HG03064 (cell line): ENCODE measurements around the gene SLC25A25.
"Not testable (repeated sequence)": the region's sequence is repeated elsewhere in the genome, so short reads cannot be mapped to it uniquely, and the experiment has no call there.

ENCODE experiments used
- ATAC-seq: cut with Tn5 transposase; IDR thresholded peaks from one replicate; pipeline ENCODE4 v1.9.1; 2021; ENCODE audit warnings: low read depth; ENCODE audit not compliant: unreplicated experiment

Gene SLC25A25

DNA sequence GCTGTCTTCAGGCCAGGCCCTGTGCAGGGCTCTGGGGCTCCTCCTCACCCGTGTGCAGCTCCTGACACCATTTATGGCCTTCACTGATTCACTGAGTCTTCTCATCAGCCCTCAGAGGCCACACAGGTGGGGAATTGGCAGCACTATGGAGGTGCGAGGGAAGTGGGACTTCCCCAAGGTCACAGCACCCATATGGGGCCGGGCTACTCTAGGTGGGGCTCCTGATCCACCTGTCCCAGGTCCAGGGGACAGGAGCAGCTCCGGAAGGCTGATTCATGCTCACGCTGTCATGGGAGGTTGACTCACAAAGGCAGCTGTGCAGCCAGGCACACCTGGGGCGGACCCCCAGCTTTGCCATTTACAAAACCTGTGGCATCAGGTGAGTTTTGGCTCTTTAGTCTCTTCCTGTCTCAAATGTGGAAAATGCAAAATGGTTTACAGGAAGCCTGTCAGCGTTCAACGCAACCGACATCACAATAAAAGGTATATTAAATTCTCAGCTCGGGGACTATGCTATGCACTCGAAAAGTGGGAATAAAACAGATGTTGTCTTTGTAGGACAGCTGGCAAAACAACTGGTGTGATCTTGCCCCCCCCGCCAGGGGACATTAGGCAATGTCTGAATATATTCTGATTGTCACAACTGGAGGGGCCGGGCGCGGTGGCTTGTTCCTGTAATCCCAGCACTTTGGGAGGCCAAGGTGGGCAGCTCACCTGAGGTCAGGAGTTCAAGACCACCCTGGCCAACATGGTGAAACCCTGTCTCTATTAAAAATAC is 15.9 kb upstream of the SLC25A25 start:
- no peak for ATAC-seq

DNA sequence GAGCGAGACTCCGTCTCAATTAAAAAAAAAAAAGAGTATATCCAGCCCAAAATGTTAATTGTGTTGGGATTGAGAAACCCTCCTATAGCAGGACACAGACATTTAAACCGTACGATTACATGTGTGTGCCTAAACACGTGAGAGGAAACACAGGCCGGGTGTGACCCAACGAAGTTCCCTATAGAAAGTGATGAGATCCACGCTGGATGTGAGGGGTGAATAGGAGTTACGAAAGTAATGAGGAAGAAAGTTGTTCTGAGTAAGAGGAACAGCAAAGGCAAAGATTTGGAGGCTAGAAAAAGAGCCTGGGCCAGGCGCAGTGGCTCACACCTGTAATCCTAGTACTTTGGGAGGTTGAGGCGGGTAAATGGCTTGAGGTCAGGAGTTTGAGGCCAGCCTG is 14.5 kb upstream of the SLC25A25 start:
- no peak for ATAC-seq

DNA sequence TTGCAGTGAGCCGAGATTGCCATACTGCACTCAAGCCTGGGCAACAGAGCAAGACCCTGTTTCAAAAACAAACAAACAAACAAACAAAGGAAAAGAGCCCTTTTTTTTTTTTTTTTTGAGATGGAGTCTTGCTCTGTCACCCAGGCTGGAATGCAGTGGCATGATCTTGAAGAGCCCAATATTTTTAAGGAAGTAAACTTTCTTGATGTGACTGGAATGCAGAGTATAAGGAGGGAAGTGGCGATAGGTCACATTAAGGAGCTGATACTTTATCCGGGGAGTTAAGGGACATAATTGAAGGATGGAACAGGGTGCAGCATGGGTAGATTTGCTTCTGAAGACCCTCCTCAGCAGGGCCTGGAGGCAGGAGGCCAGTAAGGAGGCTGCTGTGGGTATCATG is 13.9 kb upstream of the SLC25A25 start:
- ATAC-seq: no peak

DNA sequence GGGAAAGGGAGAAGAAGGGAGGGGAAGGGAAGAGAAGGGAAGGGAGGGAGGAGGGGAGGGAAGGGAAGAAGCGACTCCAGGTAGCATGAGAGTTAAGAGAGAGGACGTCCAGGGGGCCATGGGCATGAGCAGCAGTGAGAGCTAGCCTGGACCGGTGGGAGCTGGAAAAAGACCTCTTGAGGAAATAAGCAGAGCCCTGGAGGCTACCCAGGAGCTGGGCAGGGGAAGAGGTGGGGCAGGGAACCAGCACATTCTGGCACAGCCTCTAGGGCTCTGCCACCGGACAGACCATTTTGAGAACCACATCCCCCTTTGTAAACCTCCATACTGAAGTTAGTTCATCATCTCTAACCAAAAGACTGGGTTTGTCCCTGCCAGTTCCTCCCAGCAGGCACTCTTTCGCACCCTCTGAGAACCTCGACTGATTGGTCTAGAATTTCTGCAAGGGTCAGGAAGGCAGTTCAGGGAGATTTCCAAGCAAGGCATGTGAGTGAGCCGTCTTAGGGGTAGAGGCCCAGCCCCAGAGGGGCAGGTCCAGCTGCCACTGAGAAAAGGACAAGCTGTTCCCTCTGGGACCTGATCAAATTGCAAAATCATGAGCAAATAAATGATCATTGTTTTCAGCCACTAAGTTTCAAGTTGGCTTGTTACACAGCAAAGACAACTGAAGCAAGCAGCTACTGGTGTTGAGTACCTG is 12.5 kb upstream of the SLC25A25 start:
- no peak for ATAC-seq

DNA sequence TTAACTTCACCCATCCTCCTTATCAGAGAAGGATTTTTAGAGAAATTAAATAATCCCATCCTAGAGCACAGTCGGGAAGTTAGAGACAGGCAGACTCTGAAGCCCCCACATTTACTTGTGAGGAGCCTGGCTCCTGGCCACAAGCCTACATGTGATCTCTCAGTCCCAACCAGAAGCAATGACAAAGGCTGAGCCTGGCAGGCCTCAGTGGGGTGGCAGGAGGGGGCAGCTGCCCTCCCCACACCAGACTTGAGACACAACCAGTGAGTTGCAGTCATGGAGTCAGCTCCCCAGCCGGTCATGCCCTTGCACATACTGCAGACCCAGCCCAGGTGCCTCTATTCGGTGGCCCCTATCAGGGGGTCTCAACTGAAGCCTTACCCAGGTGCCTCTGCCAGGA is 11.9 kb upstream of the SLC25A25 start:
- ATAC-seq: no peak

DNA sequence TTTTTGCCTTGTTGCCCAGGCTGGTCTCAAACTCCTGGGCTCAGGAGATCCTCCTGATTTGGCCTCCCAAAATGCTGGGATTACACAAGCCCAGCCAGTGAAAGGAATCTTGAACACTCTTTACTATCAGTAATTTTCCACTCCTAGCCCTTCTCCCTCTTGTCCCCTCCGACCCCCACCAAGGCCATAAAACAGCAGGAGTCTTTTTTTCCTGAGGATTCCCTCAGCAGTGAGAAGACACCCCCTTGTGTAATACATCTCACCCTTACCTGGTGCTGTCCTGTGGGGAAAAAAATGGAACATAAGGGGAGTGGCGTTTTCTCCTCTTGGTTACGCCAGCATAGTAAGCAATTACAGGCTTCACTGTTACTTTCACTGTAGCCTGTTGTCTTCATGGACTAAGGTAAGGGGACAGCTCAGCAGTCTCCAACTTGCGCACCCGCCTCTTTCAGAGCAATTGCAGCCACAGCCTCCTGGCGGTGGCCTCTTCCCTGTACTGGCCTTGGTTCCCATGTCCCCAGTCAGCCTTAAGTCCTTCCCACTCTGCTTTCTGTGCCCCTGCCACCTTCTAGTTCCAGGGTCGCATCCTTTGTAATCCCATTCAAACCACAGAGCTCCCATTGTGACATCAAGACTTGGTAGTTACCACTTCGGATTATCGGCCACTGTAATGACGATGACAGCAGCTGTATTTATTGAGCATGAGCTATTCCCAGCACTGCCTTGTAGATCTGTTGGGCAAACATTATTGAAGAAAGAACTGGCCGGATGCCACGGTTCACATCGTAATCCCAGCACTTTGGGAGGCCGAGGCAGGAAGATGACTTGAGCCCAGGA is 10.9 kb upstream of the SLC25A25 start:
- no peak for ATAC-seq

DNA sequence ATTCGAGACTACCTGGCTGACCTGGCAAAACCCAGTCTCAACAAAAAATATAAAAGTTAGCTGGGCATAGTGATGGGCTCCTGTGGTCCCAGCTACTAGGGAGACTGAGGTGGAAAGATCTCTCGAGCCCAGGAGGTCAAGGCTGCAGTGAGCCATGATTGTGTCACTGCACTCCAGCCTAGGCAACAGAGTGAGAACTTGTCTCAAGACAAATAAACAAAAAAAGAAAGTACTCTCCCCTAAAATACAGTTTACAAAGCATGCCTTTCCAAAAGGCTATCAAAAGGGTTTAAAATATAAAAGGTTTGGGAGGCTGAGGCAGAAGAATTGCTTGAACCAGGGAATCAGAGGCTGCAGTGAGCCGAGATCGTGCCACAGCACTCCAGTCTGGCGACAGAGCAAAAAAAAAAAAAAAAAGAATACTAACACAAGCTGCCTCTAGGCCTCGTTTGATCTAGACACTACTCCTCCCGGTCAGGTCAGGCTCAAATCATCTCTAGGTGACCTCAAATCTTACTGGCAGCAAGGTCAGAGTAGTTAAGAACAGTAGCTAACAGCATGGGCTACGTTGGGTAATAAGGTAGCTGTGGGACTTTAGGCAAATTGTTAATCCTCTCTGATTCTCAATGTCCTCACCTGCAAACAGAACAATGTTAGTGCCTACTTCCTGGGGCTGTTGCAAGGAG is 10.2 kb upstream of the SLC25A25 start:
- ATAC-seq: no peak

DNA sequence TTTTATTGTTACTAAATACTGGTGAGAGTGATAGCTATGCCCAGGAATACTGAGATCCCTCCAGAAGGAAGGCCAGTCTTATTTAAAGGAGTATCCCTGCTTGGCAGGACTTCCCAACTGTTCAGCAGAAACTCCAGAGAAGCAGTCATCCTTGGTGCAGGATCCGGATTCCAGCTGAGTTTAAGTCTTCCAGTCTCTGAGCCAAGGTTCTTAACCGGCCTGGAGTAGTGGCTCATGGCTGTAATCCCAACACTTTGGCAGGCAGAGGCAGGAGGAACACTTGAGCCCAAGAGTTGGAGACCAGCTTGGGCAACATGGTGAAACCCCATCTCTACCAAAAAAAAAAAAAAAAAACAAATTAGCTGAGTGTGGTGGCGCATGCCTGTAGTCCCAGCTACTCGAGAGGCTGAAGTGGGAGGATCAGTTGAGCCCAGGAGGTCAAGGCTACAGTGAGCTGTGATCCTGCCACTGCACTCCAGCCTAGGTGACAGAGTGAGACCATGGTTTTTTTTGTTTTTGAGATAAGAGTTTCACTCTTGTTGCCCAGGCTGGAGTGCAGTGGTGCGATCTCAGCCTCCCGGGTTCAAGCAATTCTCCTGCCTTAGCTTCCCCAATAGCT is 8.6 kb upstream of the SLC25A25 start:
- no peak for ATAC-seq

DNA sequence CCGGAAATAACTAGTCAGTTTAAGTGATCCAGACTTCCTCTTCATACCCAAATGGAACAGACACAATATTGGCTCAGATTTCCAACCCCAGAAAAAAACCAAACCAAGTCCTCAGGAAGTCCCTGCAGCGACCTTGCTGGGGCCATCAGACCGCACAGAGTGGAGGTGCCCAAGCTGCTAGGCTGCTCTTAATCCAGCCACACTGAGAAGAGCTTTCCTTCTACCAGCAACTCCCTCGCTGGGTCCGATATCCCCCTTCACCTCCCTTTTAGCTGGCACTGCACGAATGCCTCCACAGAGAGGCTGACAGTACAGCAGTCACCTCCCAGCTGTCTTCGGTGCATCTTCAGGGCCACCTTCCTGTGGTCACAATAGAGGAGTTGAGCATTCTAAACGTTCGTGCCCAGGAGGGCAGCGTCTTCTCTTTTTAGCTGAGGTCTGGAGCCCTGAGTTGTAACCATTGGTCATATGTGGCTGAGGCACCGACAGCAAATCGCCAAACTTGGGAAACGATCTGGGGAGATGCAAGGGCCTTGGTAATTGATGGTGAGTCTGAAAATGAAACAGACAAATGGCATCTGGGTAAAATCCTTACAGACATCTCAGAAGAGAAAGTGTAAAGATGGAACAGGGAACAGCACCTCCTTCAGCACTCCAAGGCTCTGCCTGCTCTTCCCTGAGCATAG is 6.6 kb upstream of the SLC25A25 start:
- ATAC-seq: no peak

DNA sequence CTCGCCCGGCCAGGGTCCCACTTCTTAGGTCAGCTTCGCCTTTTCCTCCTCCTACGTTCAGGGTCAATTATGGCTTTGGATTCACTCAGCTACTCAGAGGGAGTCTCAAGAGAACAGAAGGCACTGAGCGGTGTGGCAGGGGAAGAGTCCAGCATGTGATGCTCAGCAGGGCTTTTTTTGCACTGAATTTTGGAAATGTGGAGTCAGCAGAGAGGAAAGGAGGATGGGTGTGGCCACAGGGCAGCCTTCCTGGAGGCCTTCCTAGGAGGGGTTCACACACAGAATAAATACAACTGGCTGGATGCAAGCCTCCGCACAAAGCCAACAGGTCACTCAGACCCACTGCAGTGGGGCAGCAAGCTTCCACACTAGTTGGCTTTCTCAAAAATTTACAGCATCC is 5.8 kb upstream of the SLC25A25 start:
- ATAC-seq: no peak

DNA sequence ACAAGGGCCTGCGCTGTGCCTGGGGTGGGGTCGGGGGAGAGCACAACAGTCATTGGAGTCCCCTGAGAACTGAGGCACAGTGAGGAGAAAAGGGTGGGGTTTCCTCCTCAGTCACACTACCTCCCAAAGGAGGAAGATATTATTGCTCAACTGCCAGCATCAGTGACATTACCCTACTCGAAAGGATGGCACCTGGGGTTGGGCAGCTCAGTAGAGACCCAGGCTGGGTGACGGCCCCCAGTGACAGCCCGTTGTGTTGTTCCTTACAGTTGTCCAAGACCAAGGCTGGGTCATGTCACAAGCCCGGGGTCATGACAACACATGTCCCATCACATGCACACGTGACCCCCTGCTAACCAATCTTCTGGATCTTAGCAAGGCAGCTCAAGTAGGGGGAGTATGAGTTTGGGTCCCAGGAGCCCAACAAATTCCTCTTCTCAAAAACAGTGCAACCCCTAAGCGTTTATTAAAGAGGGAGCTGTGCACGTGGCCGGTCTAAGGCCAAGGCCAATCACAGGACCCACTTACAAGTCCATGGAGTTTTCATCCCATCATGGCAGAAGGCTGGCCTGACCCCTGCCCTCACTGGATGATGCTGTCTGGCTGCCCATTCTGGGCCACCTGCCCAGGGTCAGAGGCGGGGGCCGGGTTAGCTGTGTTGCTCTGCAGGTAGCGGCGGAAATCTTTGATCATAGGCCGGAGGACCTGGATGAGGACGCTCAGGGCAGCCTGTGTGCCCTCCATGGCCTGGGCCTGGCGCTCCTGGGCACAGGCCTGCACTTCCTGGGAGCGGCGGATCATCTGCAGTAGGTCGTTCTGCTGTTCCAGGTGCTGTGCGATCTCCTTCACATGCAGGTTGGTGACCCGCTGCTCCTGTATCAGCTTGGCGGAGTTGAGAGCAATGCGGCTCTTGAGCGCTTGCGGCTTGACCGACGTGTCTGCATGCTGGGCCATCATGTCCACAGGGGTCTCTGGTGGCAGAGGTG is 4.9 kb upstream of the SLC25A25 start:
- ATAC-seq: no peak

DNA sequence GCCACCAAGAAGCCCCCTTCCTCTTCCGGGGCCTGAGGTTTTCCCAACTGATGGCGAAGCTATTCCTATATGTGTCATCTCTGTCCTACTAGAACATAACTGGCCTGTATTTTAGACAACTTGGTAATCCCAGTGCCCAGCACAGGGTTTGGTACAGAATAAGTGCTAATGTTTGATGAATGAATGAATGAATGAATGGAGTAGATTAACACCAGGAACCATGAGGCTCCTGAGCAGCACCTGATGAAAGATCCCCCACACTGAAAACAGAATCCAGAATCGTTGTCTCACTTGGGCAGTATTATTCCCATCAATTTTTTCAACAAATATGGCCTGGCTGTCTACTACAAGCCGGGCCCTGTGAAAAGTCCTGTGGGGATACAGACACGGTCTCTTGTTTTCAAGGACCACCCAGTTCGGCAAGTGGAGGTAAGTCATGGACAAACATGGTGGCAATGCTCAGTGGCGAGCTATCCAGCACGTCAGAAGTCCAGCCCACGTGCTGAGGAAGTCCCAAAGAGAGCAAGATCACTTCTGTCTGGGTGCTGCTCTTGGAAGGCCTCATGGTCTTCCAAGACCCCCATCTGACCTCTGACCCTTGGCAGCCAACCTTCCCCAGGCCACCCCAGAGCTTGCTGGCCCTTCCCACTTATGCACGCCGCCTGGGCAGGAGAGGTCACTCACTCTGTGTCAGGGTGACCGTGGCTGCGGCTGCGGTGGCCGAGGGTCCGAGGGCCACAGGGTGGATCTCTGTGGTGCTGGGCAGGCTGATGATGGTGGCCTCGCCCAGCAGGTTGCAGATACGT is 1.9 kb upstream of the SLC25A25 start:
- no peak for ATAC-seq

DNA sequence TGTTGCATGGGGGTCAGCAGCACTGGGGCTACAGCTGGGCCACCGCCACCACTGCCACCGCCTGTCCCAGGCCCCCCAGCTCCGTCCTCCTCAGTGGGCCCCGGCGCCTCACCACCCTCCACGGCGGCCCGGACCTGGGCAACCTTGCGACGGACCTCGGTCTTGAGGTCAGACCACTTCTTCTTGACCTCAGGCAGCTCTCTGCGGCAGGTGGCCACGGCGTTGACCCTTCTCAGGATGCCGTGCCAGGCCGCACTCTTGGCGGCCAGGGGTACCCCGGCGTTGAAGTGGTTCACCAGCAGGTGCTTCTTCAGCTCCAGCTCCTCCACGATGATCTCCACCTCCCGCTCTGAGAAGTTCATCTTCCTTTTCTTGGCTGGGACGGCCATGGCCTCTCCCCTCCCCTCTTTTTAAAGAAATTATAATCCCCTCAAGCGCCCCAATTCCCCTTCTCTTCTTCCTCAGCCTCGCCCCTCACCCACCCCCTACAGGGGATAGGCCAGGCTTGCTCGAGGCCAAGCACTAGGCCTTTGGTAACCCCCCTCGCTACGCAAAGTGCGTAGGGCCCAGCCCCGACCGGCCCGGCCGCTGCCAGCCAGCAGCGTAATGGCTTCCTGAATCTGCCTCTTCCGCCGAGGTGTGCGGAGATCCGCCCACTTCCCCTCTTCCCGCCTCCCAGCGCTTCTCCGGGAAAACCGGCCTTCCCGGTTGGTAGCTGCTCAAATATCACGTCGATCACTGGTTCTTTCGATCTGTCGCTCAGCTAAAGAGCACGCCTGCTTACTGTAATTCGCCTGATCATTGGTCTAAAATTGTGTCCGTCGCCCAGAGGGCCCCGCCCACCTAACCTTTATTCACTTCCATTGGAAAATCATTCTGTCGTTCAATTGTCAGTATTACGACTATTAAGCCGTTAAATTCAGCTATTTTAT is 1.1 kb upstream of the SLC25A25 start, which contains the start of gene NAIF1:
Gene NAIF1, minus strand, starts transcription at position 608 of the 932 bp plus-strand sequence. Its CDS starts 219 bp downstream, at position 389.
- peak; percentile 51 for ATAC-seq

DNA sequence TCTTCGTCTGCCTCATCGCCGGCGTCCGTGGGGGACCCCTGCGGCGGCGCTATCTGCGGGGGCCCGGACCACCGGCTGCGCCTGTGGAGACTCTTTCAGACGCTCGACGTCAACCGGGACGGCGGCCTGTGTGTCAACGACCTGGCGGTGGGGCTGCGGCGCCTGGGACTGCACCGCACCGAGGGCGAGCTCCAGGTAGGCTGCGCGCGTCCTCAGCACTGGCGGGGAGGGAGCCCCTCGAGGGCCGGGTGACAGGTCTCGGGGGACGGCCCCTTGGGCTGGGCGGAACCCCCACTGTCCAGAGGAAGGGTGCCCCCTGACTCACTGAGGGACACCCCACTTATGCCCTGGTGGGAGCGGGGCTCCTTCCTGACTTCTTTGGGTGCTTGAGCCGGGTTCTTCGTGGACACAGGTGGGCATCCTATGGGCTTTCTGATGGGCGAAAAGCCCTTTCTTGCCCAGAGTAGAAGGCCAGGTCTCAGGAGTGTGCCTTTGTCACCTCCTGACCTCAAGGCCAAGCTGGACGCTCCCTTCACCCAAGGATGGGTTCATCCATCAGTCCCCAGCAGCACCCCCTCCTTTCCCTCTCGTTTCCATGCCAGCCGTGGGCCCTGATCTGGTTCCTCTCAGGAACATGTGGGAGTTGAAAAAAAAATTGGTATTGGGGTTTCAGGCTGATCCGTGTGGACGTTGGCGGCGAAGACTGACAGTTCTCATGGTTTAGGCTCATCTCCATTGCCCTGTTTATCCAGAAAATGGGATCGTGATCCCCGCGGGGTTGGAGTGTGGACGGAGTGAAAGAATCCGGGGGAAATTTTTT is 564 bp downstream of the SLC25A25 start:
- peak; percentile 16 for ATAC-seq

DNA sequence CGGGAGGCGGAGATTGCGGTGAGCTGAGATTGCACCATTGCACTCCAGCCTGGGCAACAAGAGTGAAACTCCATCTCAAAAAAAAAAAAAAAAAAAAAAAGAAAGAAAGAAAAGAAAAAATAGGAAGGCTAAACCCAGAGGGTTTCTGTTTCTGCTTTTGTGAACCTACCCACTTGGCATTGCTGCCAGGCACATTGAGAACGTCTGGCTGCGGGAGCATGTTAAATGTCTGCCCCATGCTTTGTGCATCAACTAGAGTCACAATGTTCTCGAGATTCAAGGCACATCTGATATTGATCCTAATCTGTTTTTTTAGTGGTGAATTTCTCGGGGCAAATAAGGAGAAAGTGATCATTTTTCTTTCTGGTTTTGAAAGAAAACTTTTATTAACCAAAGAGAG is 2.8 kb downstream of the SLC25A25 start:
- no peak for ATAC-seq

DNA sequence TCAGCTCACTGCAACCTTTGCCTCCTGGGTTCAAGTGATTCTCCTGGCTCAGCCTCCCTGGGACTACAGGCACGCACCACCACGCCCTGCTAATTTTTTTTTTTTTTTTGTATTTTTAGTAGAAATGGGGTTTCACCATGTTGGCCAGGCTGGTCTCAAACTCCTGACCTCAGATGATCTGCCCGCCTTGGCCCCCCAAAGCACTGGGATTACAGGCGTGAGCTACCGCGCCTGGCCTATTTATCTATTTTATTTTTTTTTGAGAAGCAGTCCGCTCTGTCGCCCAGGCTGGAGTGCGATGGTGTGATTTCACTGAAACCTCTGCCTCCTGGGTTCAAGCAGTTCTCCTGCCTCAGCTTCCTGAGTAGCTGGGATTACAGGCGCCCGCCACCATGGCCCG is 3.4 kb downstream of the SLC25A25 start:
- not testable (repeated sequence) for ATAC-seq
